ENCODE results near the gene ERVH48-1.

GRCh38 chr21:42878678-42878992 is 46.8 kb downstream of the ERVH48-1 start:
- TF ChIP-seq CTCF (IDR thresholded peaks at IDR 0.05): no peak
- TF ChIP-seq MAX (CRISPR knock-in tag; IDR thresholded peaks at IDR 0.05): no peak
- no peak for TF ChIP-seq ZBTB43 (CRISPR knock-in tag; IDR thresholded peaks at IDR 0.05)
- no peak for TF ChIP-seq GRHL2 (CRISPR knock-in tag; IDR thresholded peaks at IDR 0.05; ENCODE audit: insufficient replicate concordance, severe bottlenecking)
- no peak for TF ChIP-seq TEAD4 (CRISPR knock-in tag; IDR thresholded peaks at IDR 0.05)
- no peak for TF ChIP-seq OVOL2 (CRISPR knock-in tag; IDR thresholded peaks at IDR 0.05; ENCODE audit: borderline replicate concordance)
- no peak for TF ChIP-seq ZMAT4 (CRISPR knock-in tag; IDR thresholded peaks at IDR 0.05)
- TF ChIP-seq MXD4 (CRISPR knock-in tag; IDR thresholded peaks at IDR 0.05; ENCODE audit: borderline replicate concordance): no peak
- no peak for TF ChIP-seq CREM (CRISPR knock-in tag; IDR thresholded peaks at IDR 0.05)
- TF ChIP-seq SP1 (CRISPR knock-in tag; conservative IDR thresholded peaks at IDR 0.05): no peak
- TF ChIP-seq ZNF423 (CRISPR knock-in tag; IDR thresholded peaks at IDR 0.05): no peak

Measured in WTC11 (cell line).